HG02870 (cell line): Measurements from ENCODE around the gene MFAP5.
"Not testable (repeated sequence)": the region's sequence is repeated elsewhere in the genome, so short reads cannot be mapped to it uniquely, and the experiment has no call there.

ENCODE experiments used
- ATAC-seq: cut with Tn5 transposase; IDR thresholded peaks from one replicate; pipeline ENCODE4 v1.9.1; 2021; ENCODE audit warnings: mild to moderate bottlenecking, moderate library complexity; ENCODE audit not compliant: unreplicated experiment

The MFAP5 gene

GRCh38 chr12:8635342-8636006, 27.2 kb downstream of the MFAP5 start:
- ATAC-seq: not testable (repeated sequence)

- ATAC-seq: no peak
These were observed 32.5 kb downstream of the MFAP5 start for GRCh38 chr12:8630131-8630530.

DNA sequence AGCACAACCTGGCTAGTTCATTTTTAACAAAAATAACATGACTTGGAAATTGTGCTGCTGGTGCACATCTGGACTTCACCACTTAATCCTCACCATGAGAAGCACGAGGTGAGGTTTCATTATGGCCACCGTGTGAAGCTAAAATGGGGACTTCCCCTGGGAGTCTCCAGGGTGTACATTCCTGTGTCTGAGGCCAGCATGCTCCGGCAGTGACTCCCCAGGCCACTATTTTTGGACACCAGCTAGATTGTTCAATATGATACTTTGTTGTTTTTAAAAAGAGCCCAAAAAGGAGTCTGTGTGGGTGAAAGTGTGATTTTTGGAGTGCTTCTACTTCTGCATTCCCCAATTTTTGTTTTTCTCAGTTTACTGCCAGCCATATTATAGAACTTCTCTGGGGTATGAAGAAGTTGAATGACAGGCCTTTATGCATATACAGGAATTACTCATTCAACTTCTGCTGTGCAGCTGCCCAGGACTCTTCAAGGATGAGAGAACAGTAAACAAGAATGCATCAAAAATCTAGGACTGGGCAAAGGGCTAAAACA, 33.1 kb downstream of the MFAP5 start:
- peak; percentile 91 for ATAC-seq

- no peak for ATAC-seq
These were observed 33.9 kb downstream of the MFAP5 start for GRCh38 chr12:8628731-8629130.

DNA sequence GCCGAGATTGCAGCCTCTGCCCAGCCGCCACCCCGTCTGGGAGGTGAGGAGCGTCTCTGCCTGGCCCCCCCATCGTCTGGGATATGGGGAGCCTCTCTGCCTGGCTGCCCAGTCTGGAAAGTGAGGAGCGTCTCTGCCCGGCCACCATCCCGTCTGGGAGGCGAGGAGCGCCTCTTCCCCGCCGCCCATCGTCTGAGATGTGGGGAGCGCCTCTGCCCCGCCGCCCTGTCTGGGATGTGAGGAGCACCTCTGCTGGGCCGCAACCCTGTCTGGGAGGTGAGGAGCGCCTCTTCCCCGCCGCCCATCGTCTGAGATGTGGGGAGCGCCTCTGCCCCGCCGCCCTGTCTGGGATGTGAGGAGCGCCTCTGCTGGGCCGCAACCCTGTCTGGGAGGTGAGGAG, 37.9 kb downstream of the MFAP5 start:
- not testable (repeated sequence) for ATAC-seq

DNA sequence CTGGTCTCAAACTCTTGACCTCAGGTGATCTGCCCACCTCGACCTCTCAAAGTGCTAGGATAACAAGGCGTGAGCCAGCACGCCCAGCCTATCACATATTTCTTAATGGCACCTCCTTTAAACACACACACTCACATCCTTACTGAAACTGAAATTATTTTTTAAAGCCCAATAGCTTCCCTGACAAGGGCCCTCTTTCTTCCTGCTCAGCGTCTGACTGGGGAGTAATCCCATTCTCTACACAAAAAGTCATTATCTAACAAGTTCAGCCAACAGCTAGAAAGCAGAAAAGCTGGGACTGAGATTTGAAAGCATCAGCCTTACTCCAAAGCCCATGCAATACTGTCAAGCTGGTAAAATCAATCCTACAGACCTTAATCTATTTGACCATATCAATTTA, 40.0 kb downstream of the MFAP5 start:
- no peak for ATAC-seq

DNA sequence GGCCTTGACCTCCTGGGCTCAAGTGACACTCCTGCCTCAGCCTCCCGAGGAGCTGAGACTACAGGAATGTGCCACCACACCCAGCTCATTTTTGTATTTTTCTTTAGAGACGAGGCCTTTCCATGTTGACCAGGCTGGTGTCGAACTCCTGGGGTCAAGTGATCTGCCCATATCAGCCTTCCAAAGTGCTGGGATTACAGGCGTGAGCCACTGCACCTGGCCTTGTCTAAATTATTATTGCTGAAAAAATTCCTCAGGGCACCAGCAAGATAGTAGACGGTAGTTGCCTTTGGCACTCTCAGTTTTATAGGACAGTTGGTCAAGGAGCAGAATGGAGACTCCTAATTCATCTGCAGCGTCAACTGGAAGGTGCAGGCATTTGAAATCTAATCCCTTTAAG, 47.4 kb downstream of the MFAP5 start:
- ATAC-seq: no peak

DNA sequence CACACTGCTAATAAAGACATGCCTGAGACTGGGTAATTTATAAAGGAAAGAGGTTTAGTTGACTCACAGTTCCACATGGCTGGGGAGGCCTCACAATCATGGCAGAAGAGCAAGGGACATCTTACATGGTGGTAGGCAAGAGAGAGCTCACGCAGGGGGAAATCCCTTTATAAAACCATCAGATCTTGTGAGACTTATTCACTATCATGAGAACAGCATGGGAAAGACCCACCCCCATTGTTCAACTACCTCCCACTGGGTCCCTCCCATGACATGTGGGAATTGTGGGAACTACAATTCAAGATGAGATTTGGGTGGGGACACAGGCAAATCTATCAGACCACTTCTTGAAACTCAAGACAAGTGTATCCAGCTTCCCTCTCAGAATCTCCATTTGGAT, 48.7 kb downstream of the MFAP5 start:
- not testable (repeated sequence) for ATAC-seq

- no peak for ATAC-seq
These were observed 50.0 kb downstream of the MFAP5 start, which contains the start of gene AICDA for GRCh38 chr12:8612629-8613028. Gene AICDA, minus strand, starts transcription at chr12:8612859. Its CDS starts 92 bp downstream, at chr12:8612767.

GRCh38 chr12:8609061-8609570, 53.5 kb downstream of the MFAP5 start:
- no peak for ATAC-seq

- ATAC-seq: no peak
These were observed 55.7 kb downstream of the MFAP5 start for GRCh38 chr12:8606890-8607289.

DNA sequence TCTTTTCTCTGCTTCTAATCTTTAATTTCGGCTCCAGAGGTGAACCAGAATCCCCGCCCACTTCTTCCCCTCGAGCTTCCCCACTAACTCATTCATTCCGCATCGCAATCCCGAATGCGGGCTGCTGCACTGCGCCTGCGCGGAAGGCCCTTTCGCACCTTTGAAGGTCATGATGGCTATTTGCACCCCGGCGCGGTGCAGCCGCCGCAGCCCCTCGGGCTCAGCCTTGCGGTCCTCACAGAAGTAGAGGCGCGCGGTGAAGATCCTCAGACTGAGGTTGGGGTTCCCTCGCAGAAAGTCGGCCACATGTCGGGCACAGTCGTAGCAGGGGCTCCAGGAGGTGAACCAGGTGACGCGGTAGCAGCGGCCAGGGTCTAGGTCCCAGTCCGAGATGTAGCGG, 57.6 kb downstream of the MFAP5 start:
- ATAC-seq: no peak

GRCh38 chr12:8603856-8604255, 58.8 kb downstream of the MFAP5 start:
- ATAC-seq: no peak

DNA sequence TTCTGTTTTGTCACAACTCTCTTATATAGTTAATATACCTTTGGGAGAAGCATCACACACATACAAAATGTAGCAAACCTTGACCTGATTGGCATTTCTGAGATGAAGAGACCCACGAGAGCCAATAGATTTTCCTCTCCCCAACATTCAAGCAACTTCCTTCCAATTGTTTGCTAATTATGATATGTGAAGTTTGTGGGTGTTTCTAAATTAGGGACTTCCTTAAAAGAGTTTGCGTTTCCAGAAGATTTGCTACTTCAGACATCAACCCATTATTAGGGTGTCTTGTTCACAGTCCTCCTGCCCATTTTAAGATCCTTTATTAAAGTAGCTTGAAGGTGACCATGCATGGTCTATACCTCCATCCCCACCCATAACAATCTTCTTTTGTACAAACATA, 59.3 kb downstream of the MFAP5 start:
- ATAC-seq: no peak

GRCh38 chr12:8596561-8596960, 66.1 kb downstream of the MFAP5 start:
- no peak for ATAC-seq
